H1 (cell line): ENCODE results near the gene PSPN. TPM values are rescaled to one million over a fixed set of nuclear protein-coding genes. Genes with fewer than 3 reads are reported as not detected.

Experiments
- CTCF ChIA-PET: fragments of 300-600 bp; sonication (Branson Sonifier 250); formaldehyde crosslinking; loops from one replicate; lab custom pipeline; 2021; ENCODE audit not compliant: partially characterized antibody; lab: Charles Lee
- POLR2A ChIA-PET: fragments of 300-600 bp; sonication (Branson Sonifier 250); formaldehyde crosslinking; loops from one replicate; lab custom pipeline; 2021; ENCODE audit warnings: inconsistent platforms; ENCODE audit not compliant: partially characterized antibody; lab: Charles Lee
- DNase-seq, 2 experiments: peaks; one replicate each; pipeline versions ENCODE4 v3.0.0 to v3.0.0-alpha.2; 2010 to 2022; ENCODE audit warnings: low spot score in 2 of 2, low read depth in 1 of 2, mixed read lengths in 1 of 2
- FAIRE-seq: peaks from 2 replicates; lab custom pipeline; 2011; peaks lifted over from hg19 to GRCh38; lab: Jason Lieb, UNC
- H2AFZ ChIP-seq: 2 replicates; pipeline ENCODE4 v1.8.1; 2012; ENCODE audit warnings: low read length, inconsistent platforms
- H2AK5ac ChIP-seq: 2 replicates; pipeline ENCODE4 v1.6.1; 2013; ENCODE audit warnings: low read depth, low read length
- H2BK120ac ChIP-seq: replicated peaks from 2 replicates; pipeline ENCODE3; 2013; ENCODE audit warnings: low read depth, low read length, inconsistent platforms
- H2BK12ac ChIP-seq: 2 replicates; pipeline ENCODE4 v1.6.1; 2013; ENCODE audit warnings: low read depth, low read length
- H2BK15ac ChIP-seq: 2 replicates; pipeline ENCODE4 v1.6.1; 2013; ENCODE audit warnings: low read length
- H2BK20ac ChIP-seq: 2 replicates; pipeline ENCODE4 v1.6.1; 2013; ENCODE audit warnings: low read length
- H2BK5ac ChIP-seq: 2 replicates; pipeline ENCODE4 v1.6.1; 2013; ENCODE audit warnings: low read depth, low read length
- H3K14ac ChIP-seq: 2 replicates; pipeline ENCODE4 v1.6.1; 2013; ENCODE audit warnings: inconsistent platforms; ENCODE audit not compliant: insufficient read length
- H3K18ac ChIP-seq: 2 replicates; pipeline ENCODE4 v1.6.1; 2013; ENCODE audit warnings: low read length; ENCODE audit errors: extremely low read depth
- H3K23ac ChIP-seq: 2 replicates; pipeline ENCODE4 v1.6.1; 2013; ENCODE audit warnings: inconsistent platforms; ENCODE audit not compliant: insufficient read length
- H3K23me2 ChIP-seq: 2 replicates; pipeline ENCODE4 v1.6.1; 2013; ENCODE audit warnings: low read depth, low read length
- H3K27ac ChIP-seq: 2 replicates; pipeline ENCODE4 v1.6.1; 2011; ENCODE audit warnings: low read depth, low read length, inconsistent platforms
- H3K27me3 ChIP-seq, 4 experiments: replicated peaks in 1 of 4; 1 replicate in 1 of 4; 2 replicates in 3 of 4; pipeline versions ENCODE4 v1.6.1 to v1.8.1; 2011 to 2013; ENCODE audit warnings: low read length in 3 of 4, mild to moderate bottlenecking in 3 of 4, inconsistent platforms in 2 of 4, mixed read lengths in 2 of 4, moderate library complexity in 1 of 4; ENCODE audit not compliant: control insufficient read depth in 3 of 4, insufficient read depth in 3 of 4; ENCODE audit errors: extremely low read depth in 1 of 4
- H3K36me3 ChIP-seq, 4 experiments: 2 replicates each; pipeline versions ENCODE4 v1.6.1 to v1.8.1; 2011 to 2013; ENCODE audit warnings: mild to moderate bottlenecking in 4 of 4, low read length in 3 of 4, moderate library complexity in 2 of 4, control low read depth in 1 of 4, inconsistent platforms in 1 of 4; ENCODE audit not compliant: insufficient read depth in 4 of 4, control insufficient read depth in 2 of 4
- H3K4ac ChIP-seq: replicated peaks from 2 replicates; pipeline ENCODE3; 2013; ENCODE audit warnings: low read length, low read depth, mixed read lengths, inconsistent platforms; ENCODE audit not compliant: insufficient read length
- H3K4me1 ChIP-seq, 4 experiments: replicated peaks in 1 of 4; 1 replicate in 1 of 4; 2 replicates in 3 of 4; pipeline versions ENCODE4 v1.6.1 to v1.8.1; 2011 to 2013; ENCODE audit warnings: low read length in 3 of 4, inconsistent platforms in 2 of 4, mixed read lengths in 1 of 4; ENCODE audit not compliant: insufficient read depth in 4 of 4, control insufficient read depth in 3 of 4
- H3K4me2 ChIP-seq, 2 experiments: 2 replicates each; pipeline versions ENCODE4 v1.6.1 to v1.8.1; 2011 to 2013; ENCODE audit warnings: low read depth in 2 of 2, low read length in 2 of 2, control low read depth in 1 of 2, inconsistent platforms in 1 of 2, mild to moderate bottlenecking in 1 of 2; ENCODE audit not compliant: insufficient read depth in 1 of 2
- H3K4me3 ChIP-seq, 4 experiments: fragments of 200-600, 300-600 bp in 1 of 4; sonication (generic), shearing (Covaris generic), sonication (Bioruptor Twin) in 1 of 4; 2 replicates each; pipeline versions ENCODE4 v1.5.1 to v1.8.1; 2011 to 2016; ENCODE audit warnings: low read length in 4 of 4, low read depth in 3 of 4, control low read depth in 2 of 4, inconsistent platforms in 2 of 4, mild to moderate bottlenecking in 2 of 4, mixed read lengths in 1 of 4, moderate library complexity in 1 of 4; ENCODE audit not compliant: insufficient read depth in 2 of 4; ENCODE audit errors: extremely low read depth in 1 of 4
- H3K56ac ChIP-seq: replicated peaks from 2 replicates; pipeline ENCODE3; 2013; ENCODE audit warnings: low read depth, mild to moderate bottlenecking, mixed read lengths, low read length, inconsistent platforms; ENCODE audit not compliant: insufficient read length
- H3K79me1 ChIP-seq: 2 replicates; pipeline ENCODE4 v1.6.1; 2013; ENCODE audit warnings: low read depth, low read length, control low read depth
- H3K79me2 ChIP-seq, 2 experiments: 2 replicates each; pipeline versions ENCODE4 v1.6.1 to v1.8.1; 2012 to 2013; ENCODE audit warnings: low read length in 2 of 2, mild to moderate bottlenecking in 2 of 2, inconsistent platforms in 1 of 2; ENCODE audit not compliant: insufficient read depth in 2 of 2, control insufficient read depth in 1 of 2
- H3K9ac ChIP-seq, 4 experiments: replicated peaks in 1 of 4; 1 replicate in 1 of 4; 2 replicates in 3 of 4; pipeline versions ENCODE4 v1.6.1 to v1.8.1; 2011 to 2013; ENCODE audit warnings: low read depth in 3 of 4, low read length in 3 of 4, control low read depth in 2 of 4, mild to moderate bottlenecking in 2 of 4, moderate library complexity in 2 of 4, inconsistent platforms in 1 of 4; ENCODE audit errors: extremely low read depth in 1 of 4
- H3K9me3 ChIP-seq, 2 experiments: 2 replicates each; pipeline versions ENCODE4 v1.6.1 to v1.8.1; 2012 to 2013; ENCODE audit warnings: mild to moderate bottlenecking in 2 of 2, moderate library complexity in 2 of 2, control low read depth in 1 of 2, inconsistent platforms in 1 of 2, low read depth in 1 of 2, low read length in 1 of 2, mixed read lengths in 1 of 2; ENCODE audit not compliant: insufficient read depth in 2 of 2
- H4K20me1 ChIP-seq, 2 experiments: replicated peaks in 1 of 2; 2 replicates each; pipeline versions ENCODE3 to v1.8.1; 2011 to 2013; ENCODE audit warnings: inconsistent platforms in 2 of 2, low read length in 2 of 2, mild to moderate bottlenecking in 1 of 2; ENCODE audit not compliant: insufficient read depth in 2 of 2, control insufficient read depth in 1 of 2
- H4K5ac ChIP-seq: 2 replicates; pipeline ENCODE4 v1.6.1; 2013; ENCODE audit warnings: low read length, low read depth, mixed read lengths, inconsistent platforms; ENCODE audit not compliant: insufficient read length
- H4K8ac ChIP-seq: 2 replicates; pipeline ENCODE4 v1.8.0; 2013; ENCODE audit warnings: mild to moderate bottlenecking, moderate library complexity, low read length, inconsistent platforms; ENCODE audit not compliant: insufficient read depth; ENCODE audit errors: extremely low read depth
- H4K91ac ChIP-seq: replicated peaks from 2 replicates; pipeline ENCODE3; 2013; ENCODE audit warnings: low read length, mixed read lengths, inconsistent platforms; ENCODE audit not compliant: insufficient read length
- CBX8 ChIP-seq: fragments of 300-800, 300-1000 bp; sonication (generic); IDR thresholded peaks from 2 replicates; pipeline ENCODE4 v1.7.1; 2016; ENCODE audit warnings: low read depth, low read length, borderline replicate concordance
- CHD2 ChIP-seq: IDR thresholded peaks from 2 replicates; pipeline ENCODE4 v1.6.1; 2012; ENCODE audit warnings: low read length, improper control_type of control experiment
- HDAC2 ChIP-seq, 2 experiments: fragments of 300-600 bp in 1 of 2; sonication (generic) in 1 of 2; IDR thresholded peaks; 2 replicates each; pipeline ENCODE4 v1.6.1; 2011 to 2012; ENCODE audit warnings: low read depth in 2 of 2, low read length in 2 of 2, mild to moderate bottlenecking in 2 of 2, moderate library complexity in 2 of 2, borderline replicate concordance in 1 of 2, inconsistent platforms in 1 of 2
- HDAC6 ChIP-seq: IDR thresholded peaks from one replicate; pipeline ENCODE4 v1.7.1; 2012; ENCODE audit warnings: low read depth, mild to moderate bottlenecking, inconsistent platforms, low read length, moderate library complexity
- POLR2AphosphoS5 ChIP-seq: IDR thresholded peaks from 2 replicates; pipeline ENCODE4 v1.6.1; 2011; ENCODE audit warnings: low read depth, low read length
- RAD21 ChIP-seq, 2 experiments: IDR thresholded peaks in 1 of 2; conservative IDR thresholded peaks in 1 of 2; 2 replicates each; pipeline ENCODE4 v1.6.1; 2011; ENCODE audit warnings: low read depth in 2 of 2, low read length in 2 of 2, improper control_type of control experiment in 1 of 2, inconsistent platforms in 1 of 2, mild to moderate bottlenecking in 1 of 2, moderate library complexity in 1 of 2
- RBBP5 ChIP-seq: IDR thresholded peaks from 2 replicates; pipeline ENCODE4 v1.7.1; 2012; ENCODE audit warnings: low read depth, mild to moderate bottlenecking, inconsistent platforms, low read length, moderate library complexity, borderline replicate concordance
- TBP ChIP-seq: IDR thresholded peaks from 2 replicates; pipeline ENCODE4 v1.6.1; 2011; ENCODE audit warnings: low read depth, low read length, improper control_type of control experiment
- TEAD4 ChIP-seq: IDR thresholded peaks from 2 replicates; pipeline ENCODE4 v1.6.1; 2012; ENCODE audit warnings: low read depth, low read length, inconsistent platforms, mixed read lengths
- WGBS, 2 experiments: shearing (Covaris generic) in 1 of 2; methylation state at CpG; one replicate each; pipeline versions ENCODE4 v1.1.6 to v1.1.7; 2013 to 2015; ENCODE audit warnings: low lambda C conversion rate in 2 of 2, mixed read lengths in 2 of 2, inconsistent platforms in 1 of 2, low coverage in 1 of 2, missing lambda C conversion rate in 1 of 2; ENCODE audit not compliant: insufficient replicate concordance in 2 of 2, insufficient coverage in 1 of 2, insufficient read length in 1 of 2; ENCODE audit errors: extremely low coverage in 1 of 2, missing lambda C conversion rate in 1 of 2; 5-methylcytosine and 5-hydroxymethylcytosine counted together
- polyA plus RNA-seq, 7 experiments: library from polyadenylated mRNA; depleted of rRNA in 3 of 7; stranded (reverse) in 5 of 7; unstranded in 2 of 7; fragments of >200 nt in 5 of 7; fragments of 200-250 nt in 2 of 7; gene quantifications; 1 replicate in 5 of 7; 2 replicates in 1 of 7; 4 replicates in 1 of 7; pipeline versions ENCODE4 v1.2.1 to v1.2.3, GENCODE V29; 2011 to 2013; ENCODE audit warnings: missing spikeins in 2 of 7, mixed read lengths in 2 of 7
- total RNA-seq: library from RNA; stranded (reverse); fragmentation: NEBNext Ultra II Directional; extraction: Animal tissue kit (Norgen Biotek cat#: 25700); gene quantifications from 2 replicates; pipeline ENCODE4 v1.2.1, GENCODE V29; 2021

PSPN gene
- total and polyA plus RNA-seq, 2 of the 8 experiments (the other 6 are each of a cell fraction or from before 2014, with no cell fraction given): 1.0 to 2.1 TPM

DNA sequence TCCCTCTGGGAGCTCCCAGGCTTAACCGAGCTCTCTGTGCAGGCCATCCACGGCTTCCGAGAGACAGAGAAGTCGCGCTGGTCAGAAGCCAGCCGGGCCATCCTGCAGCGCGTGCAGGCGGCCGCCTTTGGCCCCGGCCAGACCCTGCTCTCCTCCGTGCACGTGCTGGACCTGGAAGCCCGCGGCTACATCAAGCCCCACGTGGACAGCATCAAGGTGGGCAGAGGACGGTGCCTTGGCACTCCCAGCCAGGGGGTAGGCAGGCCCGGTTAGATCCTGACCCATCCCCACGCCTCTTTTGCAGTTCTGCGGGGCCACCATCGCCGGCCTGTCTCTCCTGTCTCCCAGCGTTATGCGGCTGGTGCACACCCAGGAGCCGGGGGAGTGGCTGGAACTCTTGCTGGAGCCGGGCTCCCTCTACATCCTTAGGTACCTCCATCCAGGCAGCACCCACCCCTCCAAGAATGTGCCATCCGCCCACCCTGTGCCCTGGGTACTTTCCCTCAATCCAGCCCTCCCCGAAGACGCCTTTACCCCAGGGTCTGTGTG is 1.5 kb downstream of the PSPN start:
- H3K4ac ChIP-seq: no peak overlapping the region
- no peak for TF ChIP-seq CHD2
- TF ChIP-seq POLR2AphosphoS5: no peak
- TF ChIP-seq HDAC2 (IDR thresholded peaks at IDR 0.05; ENCODE audit: borderline replicate concordance in 1 of 2, low read depth in 2 of 2, low read length in 2 of 2): no peak
- no peak for TF ChIP-seq RAD21 (IDR thresholded peaks at IDR 0.05 in 1 of 2, conservative IDR thresholded peaks at IDR 0.05 in 1 of 2; ENCODE audit: low read depth in 2 of 2, low read length in 2 of 2)
- TF ChIP-seq TEAD4: no peak
- TF ChIP-seq HDAC6: no peak
- no peak for TF ChIP-seq RBBP5
- TF ChIP-seq TBP: no peak
- TF ChIP-seq CBX8: no peak
- peaks cover 0 to 11% (median 7%) of the 10 kb centered on the region in 4 experiments; a peak in 5 of 7 replicates for H3K4me1 ChIP-seq
- no peaks in the 10 kb centered on the region for H3K27me3 ChIP-seq
- peaks cover 0 to 9% (median 2%) of the 10 kb centered on the region in 4 experiments; a peak in 3 of 8 replicates for H3K36me3 ChIP-seq
- H2AK5ac ChIP-seq: 0 out of 2 replicates have a peak overlapping the region, but pooled peaks have one; percentile 39
- FAIRE-seq: no peak
- H2BK15ac ChIP-seq: 0 out of 2 replicates have a peak overlapping the region, but pooled peaks have one; percentile 0
- H2BK120ac ChIP-seq: no peak overlapping the region
- H3K23me2 ChIP-seq: peaks cover 4% of the 10 kb centered on the region; the same call in 1 of the 2 replicates
- no peak for DNase-seq
- peaks cover 0 to 6% of the 10 kb centered on the region in 2 experiments for H4K20me1 ChIP-seq
- H2AFZ ChIP-seq: no peak overlapping the region
- H4K8ac ChIP-seq: peak overlapping the region; percentile 22; the same call in 1 of the 2 replicates
- ChIA-PET CTCF (interaction anchor here (0.7 kb wide), 1 partner anchor 175 kb away, joined by 3 read pairs; no protein-coding TSS in a partner anchor), POLR2A (interaction anchor here (1.0 to 9.9 kb wide), 4 partner anchors 14 to 546 kb away, joined by 3 to 81 read pairs (median 10); partner anchors contain the start of genes CLPP and GTF2F1)
- peak overlapping the region; percentile 60 for H3K56ac ChIP-seq
- H3K9me3 ChIP-seq: no peaks in the 10 kb centered on the region
- peak overlapping the region in 3 of 4 experiments; percentile 26 to 52 (median 33); a peak in 4 of 8 replicates for H3K4me3 ChIP-seq
- peak overlapping the region; percentile 67; the same call in 1 of the 2 replicates for H2BK5ac ChIP-seq
- H2BK20ac ChIP-seq: no peak overlapping the region
- H3K79me1 ChIP-seq: no peaks in the 10 kb centered on the region
- WGBS, 2 experiments: 81% methylated on average over 25 of the region's 29 CpGs; no CpG with 5 or more reads in 1 of the 2 experiments
- H3K18ac ChIP-seq: peak overlapping the region; percentile 83
- no peak overlapping the region; a peak in 1 of 7 replicates for H3K9ac ChIP-seq
- H3K4me2 ChIP-seq: peak overlapping the region; percentile 50 to 74
- no peak overlapping the region for H3K14ac ChIP-seq
- H3K27ac ChIP-seq: peak overlapping the region; percentile 30
- H2BK12ac ChIP-seq: no peak overlapping the region
- H4K5ac ChIP-seq: no peak overlapping the region
- peak overlapping the region; percentile 41 for H4K91ac ChIP-seq
- H3K79me2 ChIP-seq: no peaks in the 10 kb centered on the region
- no peak overlapping the region for H3K23ac ChIP-seq
